ENCODE data around the gene GRID2. TPM values are rescaled to one million over a fixed set of nuclear protein-coding genes. Genes with fewer than 3 reads are reported as not detected.

Gene GRID2
- total and polyA plus RNA-seq, 10 of the 15 experiments (the other 5 are each of a cell fraction or from before 2014, with no cell fraction given): not detected

DNA sequence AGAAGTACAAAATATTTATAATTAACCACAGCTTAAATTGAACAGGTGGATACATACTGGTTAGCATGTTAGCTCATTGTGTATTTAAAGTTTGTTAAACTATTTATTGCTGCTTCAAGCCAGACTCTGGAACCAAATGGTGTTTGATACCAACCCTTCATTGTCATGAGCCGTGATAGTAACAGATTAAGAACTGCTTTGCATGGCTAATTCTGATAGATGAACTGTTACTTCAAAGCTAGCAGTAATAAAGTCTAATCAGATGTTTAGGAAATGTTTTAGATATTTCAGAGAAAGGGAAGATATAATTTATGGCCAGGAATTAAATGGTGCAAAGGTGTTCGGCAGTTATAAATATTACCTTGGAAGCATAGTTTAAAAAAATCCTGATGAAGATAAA lies 848.7 kb downstream of the GRID2 start:
- Histone ChIP-seq H3K27ac (ENCODE audit: control insufficient read depth, insufficient read depth) (no peak overlapping the region), H4K20me1 (ENCODE audit: control insufficient read depth, insufficient read depth) (no peaks in the 10 kb centered on the region), H3K4me3 (no peak overlapping the region), H3K9ac (ENCODE audit: control insufficient read depth, insufficient read depth, low read length) (no peak overlapping the region), H3K27me3 (replicated peaks in 1 of 2; ENCODE audit: control insufficient read depth in 2 of 2, insufficient read depth in 2 of 2, low read length in 1 of 2) (no peaks in the 10 kb centered on the region), H3K79me2 (ENCODE audit: control insufficient read depth, insufficient read depth, low read length) (no peaks in the 10 kb centered on the region), H3K36me3 (ENCODE audit: control insufficient read depth in 2 of 2, insufficient read depth in 2 of 2, low read length in 1 of 2) (no peaks in the 10 kb centered on the region), H2AFZ (ENCODE audit: control insufficient read depth, low read depth, low read length) (no peak overlapping the region), H3K4me2 (ENCODE audit: control insufficient read depth, insufficient read depth) (no peak overlapping the region), H3K4me1 (ENCODE audit: control insufficient read depth, insufficient read depth, low read length) (no peaks in the 10 kb centered on the region), H3K9me3 (replicated peaks; ENCODE audit: control insufficient read depth, insufficient read depth, low read length) (no peaks in the 10 kb centered on the region)
- ChIA-PET POLR2A (no interaction called here), SMC1A (ENCODE audit: uncharacterized antibody, unreplicated experiment) (interaction anchor here (1.5 kb wide), 1 partner anchor 10 kb away, joined by 3 read pairs; no protein-coding TSS in a partner anchor), CTCF (no interaction called here), RAD21 (ENCODE audit: unreplicated experiment) (no interaction called here)
- intact Hi-C loops (cut with micrococcal nuclease; ENCODE audit: unreplicated experiment) (no loop called here), in situ Hi-C loops (cut with MboI) (no loop called here)
- FAIRE-seq: no peak
- 50% methylated on average over 2 of the region's 2 CpGs for WGBS (ENCODE audit: insufficient coverage, insufficient replicate concordance, low lambda C conversion rate, missing lambda C conversion rate)
- no peak for DNase-seq (ENCODE audit: low read depth, low spot score)
- ATAC-seq: no peak
- no TSS peak for BruUV-seq (replicated peaks)
- TF ChIP-seq BACH1 (IDR thresholded peaks at IDR 0.05; ENCODE audit: borderline replicate concordance): no peak
- no peak for TF ChIP-seq CUX1 (IDR thresholded peaks at IDR 0.05; ENCODE audit: insufficient replicate concordance, low read depth, low read length)
- no peak for TF ChIP-seq PML (IDR thresholded peaks at IDR 0.05; ENCODE audit: low read length)
- TF ChIP-seq, protein P1, sequence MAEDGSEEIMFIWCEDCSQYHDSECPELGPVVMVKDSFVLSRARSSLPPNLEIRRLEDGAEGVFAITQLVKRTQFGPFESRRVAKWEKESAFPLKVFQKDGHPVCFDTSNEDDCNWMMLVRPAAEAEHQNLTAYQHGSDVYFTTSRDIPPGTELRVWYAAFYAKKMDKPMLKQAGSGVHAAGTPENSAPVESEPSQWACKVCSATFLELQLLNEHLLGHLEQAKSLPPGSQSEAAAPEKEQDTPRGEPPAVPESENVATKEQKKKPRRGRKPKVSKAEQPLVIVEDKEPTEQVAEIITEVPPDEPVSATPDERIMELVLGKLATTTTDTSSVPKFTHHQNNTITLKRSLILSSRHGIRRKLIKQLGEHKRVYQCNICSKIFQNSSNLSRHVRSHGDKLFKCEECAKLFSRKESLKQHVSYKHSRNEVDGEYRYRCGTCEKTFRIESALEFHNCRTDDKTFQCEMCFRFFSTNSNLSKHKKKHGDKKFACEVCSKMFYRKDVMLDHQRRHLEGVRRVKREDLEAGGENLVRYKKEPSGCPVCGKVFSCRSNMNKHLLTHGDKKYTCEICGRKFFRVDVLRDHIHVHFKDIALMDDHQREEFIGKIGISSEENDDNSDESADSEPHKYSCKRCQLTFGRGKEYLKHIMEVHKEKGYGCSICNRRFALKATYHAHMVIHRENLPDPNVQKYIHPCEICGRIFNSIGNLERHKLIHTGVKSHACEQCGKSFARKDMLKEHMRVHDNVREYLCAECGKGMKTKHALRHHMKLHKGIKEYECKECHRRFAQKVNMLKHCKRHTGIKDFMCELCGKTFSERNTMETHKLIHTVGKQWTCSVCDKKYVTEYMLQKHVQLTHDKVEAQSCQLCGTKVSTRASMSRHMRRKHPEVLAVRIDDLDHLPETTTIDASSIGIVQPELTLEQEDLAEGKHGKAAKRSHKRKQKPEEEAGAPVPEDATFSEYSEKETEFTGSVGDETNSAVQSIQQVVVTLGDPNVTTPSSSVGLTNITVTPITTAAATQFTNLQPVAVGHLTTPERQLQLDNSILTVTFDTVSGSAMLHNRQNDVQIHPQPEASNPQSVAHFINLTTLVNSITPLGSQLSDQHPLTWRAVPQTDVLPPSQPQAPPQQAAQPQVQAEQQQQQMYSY (CRISPR knock-in tag; IDR thresholded peaks at IDR 0.05): no peak
- no peak for TF ChIP-seq HDGF (IDR thresholded peaks at IDR 0.05)
- TF ChIP-seq, protein P2, sequence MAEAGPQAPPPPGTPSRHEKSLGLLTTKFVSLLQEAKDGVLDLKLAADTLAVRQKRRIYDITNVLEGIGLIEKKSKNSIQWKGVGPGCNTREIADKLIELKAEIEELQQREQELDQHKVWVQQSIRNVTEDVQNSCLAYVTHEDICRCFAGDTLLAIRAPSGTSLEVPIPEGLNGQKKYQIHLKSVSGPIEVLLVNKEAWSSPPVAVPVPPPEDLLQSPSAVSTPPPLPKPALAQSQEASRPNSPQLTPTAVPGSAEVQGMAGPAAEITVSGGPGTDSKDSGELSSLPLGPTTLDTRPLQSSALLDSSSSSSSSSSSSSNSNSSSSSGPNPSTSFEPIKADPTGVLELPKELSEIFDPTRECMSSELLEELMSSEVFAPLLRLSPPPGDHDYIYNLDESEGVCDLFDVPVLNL (IDR thresholded peaks at IDR 0.05; ENCODE audit: low read depth, low read length): no peak
- no peak for TF ChIP-seq ZBED1 (IDR thresholded peaks at IDR 0.05; ENCODE audit: borderline replicate concordance)
- TF ChIP-seq PKNOX1 (IDR thresholded peaks at IDR 0.05): no peak
- TF ChIP-seq SUZ12 (IDR thresholded peaks at IDR 0.05; ENCODE audit: unreplicated experiment): no peak
- no peak for TF ChIP-seq ZNF217 (IDR thresholded peaks at IDR 0.05)
- no peak for TF ChIP-seq NFXL1 (IDR thresholded peaks at IDR 0.05; ENCODE audit: borderline replicate concordance)
- TF ChIP-seq, protein P3, sequence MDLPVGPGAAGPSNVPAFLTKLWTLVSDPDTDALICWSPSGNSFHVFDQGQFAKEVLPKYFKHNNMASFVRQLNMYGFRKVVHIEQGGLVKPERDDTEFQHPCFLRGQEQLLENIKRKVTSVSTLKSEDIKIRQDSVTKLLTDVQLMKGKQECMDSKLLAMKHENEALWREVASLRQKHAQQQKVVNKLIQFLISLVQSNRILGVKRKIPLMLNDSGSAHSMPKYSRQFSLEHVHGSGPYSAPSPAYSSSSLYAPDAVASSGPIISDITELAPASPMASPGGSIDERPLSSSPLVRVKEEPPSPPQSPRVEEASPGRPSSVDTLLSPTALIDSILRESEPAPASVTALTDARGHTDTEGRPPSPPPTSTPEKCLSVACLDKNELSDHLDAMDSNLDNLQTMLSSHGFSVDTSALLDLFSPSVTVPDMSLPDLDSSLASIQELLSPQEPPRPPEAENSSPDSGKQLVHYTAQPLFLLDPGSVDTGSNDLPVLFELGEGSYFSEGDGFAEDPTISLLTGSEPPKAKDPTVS (IDR thresholded peaks at IDR 0.05; ENCODE audit: low read depth, low read length): no peak
- no peak for TF ChIP-seq NFIC (IDR thresholded peaks at IDR 0.05; ENCODE audit: low read depth, low read length)

Data from GM12878 (cell line).